K562 (cell line): ENCODE results near the gene SAFB. TPM values are rescaled to one million over a fixed set of nuclear protein-coding genes. Genes with fewer than 3 reads are reported as not detected.

ENCODE experiments used
- CBX8 ChIP-seq: fragments of 200-600 bp; sonication (generic); IDR thresholded peaks from 2 replicates; pipeline ENCODE4 v1.6.1; 2012; ENCODE audit warnings: borderline replicate concordance, mixed run types, low read depth, mild to moderate bottlenecking, moderate library complexity, mixed read lengths, low read length, control low read depth, inconsistent platforms; ENCODE audit not compliant: poor library complexity, severe bottlenecking; ENCODE audit errors: extremely low read depth
- CEBPB ChIP-seq: fragments of 450-650 bp; IDR thresholded peaks from 2 replicates; pipeline ENCODE4 v1.6.1; 2016; ENCODE audit warnings: missing genetic modification characterization, missing compliant biosample characterization
- CHCHD3 ChIP-seq: fragments of 250-450 bp; sonication (Bioruptor Pico); IDR thresholded peaks from 2 replicates; pipeline ENCODE4 v2.1.2; 2022; ENCODE audit warnings: mild to moderate bottlenecking
- CSDE1 ChIP-seq, 2 experiments: fragments of 450-650 bp; IDR thresholded peaks; 2 replicates each; pipeline ENCODE4 v1.6.1; 2016; ENCODE audit warnings: mild to moderate bottlenecking in 1 of 2
- HDAC1 ChIP-seq, 2 experiments: fragments of 450-650 bp; IDR thresholded peaks; 2 replicates each; pipeline ENCODE4 v1.6.1; 2016 to 2017; ENCODE audit warnings: inconsistent platforms in 1 of 2, mild to moderate bottlenecking in 1 of 2, moderate library complexity in 1 of 2
- HDGF ChIP-seq: fragments of 450-650 bp; IDR thresholded peaks from 2 replicates; pipeline ENCODE4 v1.6.1; 2016
- KHSRP ChIP-seq: fragments of 450-650 bp; IDR thresholded peaks from 2 replicates; pipeline ENCODE4 v1.6.1; 2017
- ZNF445 ChIP-seq: fragments of 250-450 bp; sonication (Bioruptor Pico); IDR thresholded peaks from 2 replicates; pipeline ENCODE4 v1.4.0; 2020; ENCODE audit warnings: low read depth, mild to moderate bottlenecking, moderate library complexity
- ZNF780A ChIP-seq: fragments of 250-450 bp; sonication (Bioruptor Pico); IDR thresholded peaks from 2 replicates; pipeline ENCODE4 v1.5.0; 2021; ENCODE audit warnings: mild to moderate bottlenecking
- ZSCAN32 ChIP-seq: fragments of 450-650 bp; formaldehyde crosslinking; IDR thresholded peaks from 2 replicates; pipeline ENCODE4 v1.4.0; 2020; ENCODE audit warnings: mild to moderate bottlenecking, moderate library complexity
- polyA plus RNA-seq, 8 experiments: library from polyadenylated mRNA; depleted of rRNA in 4 of 8; stranded (reverse) in 5 of 8; unstranded in 3 of 8; fragments of >200 nt; fragmentation: Nextera tagmentation in 2 of 8; fragmentation: Illumina TruSeq in 1 of 8; extraction: Ambion mirVana in 2 of 8; extraction: Trizol in 1 of 8; gene quantifications; 2 replicates each; pipeline versions ENCODE4 v1.2.1 to v1.2.3, GENCODE V29; 2011 to 2014; ENCODE audit warnings: inconsistent platforms in 1 of 8, missing spikeins in 1 of 8
- total RNA-seq, 7 experiments: library from RNA; depleted of rRNA in 6 of 7; stranded (reverse); fragments of >200 nt in 6 of 7; fragmentation: Illumina TruSeq in 2 of 7; extraction: Trizol in 2 of 7; gene quantifications; 2 replicates each; pipeline versions ENCODE4 v1.2.1 to v1.2.3, GENCODE V29; 2011 to 2021; ENCODE audit warnings: low replicate concordance in 1 of 7
- TF ChIP-seq, protein P1 (sequence below): fragments of 450-650 bp; IDR thresholded peaks from 2 replicates; pipeline ENCODE4 v1.6.1; 2017; ENCODE audit warnings: mild to moderate bottlenecking, moderate library complexity
- TF ChIP-seq, protein P2 (sequence below): fragments of 450-650 bp; IDR thresholded peaks from 2 replicates; pipeline ENCODE4 v1.6.1; 2016; ENCODE audit warnings: mild to moderate bottlenecking, moderate library complexity
- TF ChIP-seq, protein P3 (sequence below): IDR thresholded peaks from 2 replicates; pipeline ENCODE4 v1.6.1; 2012; ENCODE audit warnings: low read depth, low read length, improper control_type of control experiment, borderline replicate concordance

Gene SAFB
- total and polyA plus RNA-seq, 9 of the 15 experiments (the other 6 are each of a cell fraction or from before 2014, with no cell fraction given): 1.1 to 151 (median 83.1) TPM

DNA sequence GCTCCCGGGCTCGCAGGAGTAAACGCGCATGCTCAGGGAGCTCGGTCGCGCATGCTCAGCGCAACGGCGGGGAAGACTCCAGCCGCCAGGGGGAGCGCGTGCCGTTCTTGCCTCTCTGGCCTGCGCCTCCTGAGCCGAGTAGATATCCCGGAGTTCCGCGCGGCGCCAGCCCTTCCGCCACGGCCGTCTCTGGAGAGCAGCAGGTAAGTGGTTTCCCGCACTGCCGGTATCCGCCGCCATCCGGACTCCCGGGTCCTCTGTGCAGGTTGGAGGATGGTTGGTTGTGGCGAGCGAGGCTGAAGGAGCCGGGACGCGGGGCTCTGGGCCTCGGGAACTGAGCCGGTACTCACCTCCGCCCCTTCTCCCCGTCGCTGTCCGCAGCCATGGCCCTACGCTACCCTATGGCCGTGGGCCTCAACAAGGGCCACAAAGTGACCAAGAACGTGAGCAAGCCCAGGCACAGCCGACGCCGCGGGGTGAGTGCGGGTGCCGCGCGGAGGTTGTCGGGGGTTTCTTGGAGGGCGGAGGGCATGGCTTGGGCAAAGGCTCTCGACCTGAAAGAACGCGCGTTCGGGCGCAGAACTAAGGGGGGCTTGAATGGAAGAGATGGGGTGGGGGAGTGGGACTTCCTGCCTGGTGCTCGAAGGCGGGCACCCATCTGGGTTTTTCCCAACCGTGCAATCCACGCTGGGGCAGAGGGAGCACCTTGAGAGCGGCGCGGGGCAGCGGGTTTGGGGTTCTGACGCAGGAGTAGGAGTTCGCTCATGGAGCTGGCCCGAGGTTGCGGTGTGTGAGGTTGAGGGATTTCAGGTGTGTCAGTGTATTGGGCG lies 67.5 kb downstream of the SAFB start, which contains the start of gene RPL36 (continued):
- TF ChIP-seq, protein P1, sequence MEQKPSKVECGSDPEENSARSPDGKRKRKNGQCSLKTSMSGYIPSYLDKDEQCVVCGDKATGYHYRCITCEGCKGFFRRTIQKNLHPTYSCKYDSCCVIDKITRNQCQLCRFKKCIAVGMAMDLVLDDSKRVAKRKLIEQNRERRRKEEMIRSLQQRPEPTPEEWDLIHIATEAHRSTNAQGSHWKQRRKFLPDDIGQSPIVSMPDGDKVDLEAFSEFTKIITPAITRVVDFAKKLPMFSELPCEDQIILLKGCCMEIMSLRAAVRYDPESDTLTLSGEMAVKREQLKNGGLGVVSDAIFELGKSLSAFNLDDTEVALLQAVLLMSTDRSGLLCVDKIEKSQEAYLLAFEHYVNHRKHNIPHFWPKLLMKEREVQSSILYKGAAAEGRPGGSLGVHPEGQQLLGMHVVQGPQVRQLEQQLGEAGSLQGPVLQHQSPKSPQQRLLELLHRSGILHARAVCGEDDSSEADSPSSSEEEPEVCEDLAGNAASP: no peak
- TF ChIP-seq CHCHD3 (CRISPR knock-in tag) (no peak), ZSCAN32 (CRISPR knock-in tag) (0 out of 2 replicates have a peak, but pooled peaks have one; percentile 17), CEBPB (tag) (no peak), KHSRP (no peak), ZNF445 (CRISPR knock-in tag) (no peak), HDGF (peak; percentile 29; the same call in 1 of the 2 replicates), HDAC1 (IDR thresholded peaks at IDR 0.05) (peak in 1 of 2 experiments; percentile 85; a peak in 2 of 4 replicates), ZNF780A (CRISPR knock-in tag) (no peak), CSDE1 (IDR thresholded peaks at IDR 0.05) (no peak), CBX8 (no peak)
- TF ChIP-seq, protein P2, sequence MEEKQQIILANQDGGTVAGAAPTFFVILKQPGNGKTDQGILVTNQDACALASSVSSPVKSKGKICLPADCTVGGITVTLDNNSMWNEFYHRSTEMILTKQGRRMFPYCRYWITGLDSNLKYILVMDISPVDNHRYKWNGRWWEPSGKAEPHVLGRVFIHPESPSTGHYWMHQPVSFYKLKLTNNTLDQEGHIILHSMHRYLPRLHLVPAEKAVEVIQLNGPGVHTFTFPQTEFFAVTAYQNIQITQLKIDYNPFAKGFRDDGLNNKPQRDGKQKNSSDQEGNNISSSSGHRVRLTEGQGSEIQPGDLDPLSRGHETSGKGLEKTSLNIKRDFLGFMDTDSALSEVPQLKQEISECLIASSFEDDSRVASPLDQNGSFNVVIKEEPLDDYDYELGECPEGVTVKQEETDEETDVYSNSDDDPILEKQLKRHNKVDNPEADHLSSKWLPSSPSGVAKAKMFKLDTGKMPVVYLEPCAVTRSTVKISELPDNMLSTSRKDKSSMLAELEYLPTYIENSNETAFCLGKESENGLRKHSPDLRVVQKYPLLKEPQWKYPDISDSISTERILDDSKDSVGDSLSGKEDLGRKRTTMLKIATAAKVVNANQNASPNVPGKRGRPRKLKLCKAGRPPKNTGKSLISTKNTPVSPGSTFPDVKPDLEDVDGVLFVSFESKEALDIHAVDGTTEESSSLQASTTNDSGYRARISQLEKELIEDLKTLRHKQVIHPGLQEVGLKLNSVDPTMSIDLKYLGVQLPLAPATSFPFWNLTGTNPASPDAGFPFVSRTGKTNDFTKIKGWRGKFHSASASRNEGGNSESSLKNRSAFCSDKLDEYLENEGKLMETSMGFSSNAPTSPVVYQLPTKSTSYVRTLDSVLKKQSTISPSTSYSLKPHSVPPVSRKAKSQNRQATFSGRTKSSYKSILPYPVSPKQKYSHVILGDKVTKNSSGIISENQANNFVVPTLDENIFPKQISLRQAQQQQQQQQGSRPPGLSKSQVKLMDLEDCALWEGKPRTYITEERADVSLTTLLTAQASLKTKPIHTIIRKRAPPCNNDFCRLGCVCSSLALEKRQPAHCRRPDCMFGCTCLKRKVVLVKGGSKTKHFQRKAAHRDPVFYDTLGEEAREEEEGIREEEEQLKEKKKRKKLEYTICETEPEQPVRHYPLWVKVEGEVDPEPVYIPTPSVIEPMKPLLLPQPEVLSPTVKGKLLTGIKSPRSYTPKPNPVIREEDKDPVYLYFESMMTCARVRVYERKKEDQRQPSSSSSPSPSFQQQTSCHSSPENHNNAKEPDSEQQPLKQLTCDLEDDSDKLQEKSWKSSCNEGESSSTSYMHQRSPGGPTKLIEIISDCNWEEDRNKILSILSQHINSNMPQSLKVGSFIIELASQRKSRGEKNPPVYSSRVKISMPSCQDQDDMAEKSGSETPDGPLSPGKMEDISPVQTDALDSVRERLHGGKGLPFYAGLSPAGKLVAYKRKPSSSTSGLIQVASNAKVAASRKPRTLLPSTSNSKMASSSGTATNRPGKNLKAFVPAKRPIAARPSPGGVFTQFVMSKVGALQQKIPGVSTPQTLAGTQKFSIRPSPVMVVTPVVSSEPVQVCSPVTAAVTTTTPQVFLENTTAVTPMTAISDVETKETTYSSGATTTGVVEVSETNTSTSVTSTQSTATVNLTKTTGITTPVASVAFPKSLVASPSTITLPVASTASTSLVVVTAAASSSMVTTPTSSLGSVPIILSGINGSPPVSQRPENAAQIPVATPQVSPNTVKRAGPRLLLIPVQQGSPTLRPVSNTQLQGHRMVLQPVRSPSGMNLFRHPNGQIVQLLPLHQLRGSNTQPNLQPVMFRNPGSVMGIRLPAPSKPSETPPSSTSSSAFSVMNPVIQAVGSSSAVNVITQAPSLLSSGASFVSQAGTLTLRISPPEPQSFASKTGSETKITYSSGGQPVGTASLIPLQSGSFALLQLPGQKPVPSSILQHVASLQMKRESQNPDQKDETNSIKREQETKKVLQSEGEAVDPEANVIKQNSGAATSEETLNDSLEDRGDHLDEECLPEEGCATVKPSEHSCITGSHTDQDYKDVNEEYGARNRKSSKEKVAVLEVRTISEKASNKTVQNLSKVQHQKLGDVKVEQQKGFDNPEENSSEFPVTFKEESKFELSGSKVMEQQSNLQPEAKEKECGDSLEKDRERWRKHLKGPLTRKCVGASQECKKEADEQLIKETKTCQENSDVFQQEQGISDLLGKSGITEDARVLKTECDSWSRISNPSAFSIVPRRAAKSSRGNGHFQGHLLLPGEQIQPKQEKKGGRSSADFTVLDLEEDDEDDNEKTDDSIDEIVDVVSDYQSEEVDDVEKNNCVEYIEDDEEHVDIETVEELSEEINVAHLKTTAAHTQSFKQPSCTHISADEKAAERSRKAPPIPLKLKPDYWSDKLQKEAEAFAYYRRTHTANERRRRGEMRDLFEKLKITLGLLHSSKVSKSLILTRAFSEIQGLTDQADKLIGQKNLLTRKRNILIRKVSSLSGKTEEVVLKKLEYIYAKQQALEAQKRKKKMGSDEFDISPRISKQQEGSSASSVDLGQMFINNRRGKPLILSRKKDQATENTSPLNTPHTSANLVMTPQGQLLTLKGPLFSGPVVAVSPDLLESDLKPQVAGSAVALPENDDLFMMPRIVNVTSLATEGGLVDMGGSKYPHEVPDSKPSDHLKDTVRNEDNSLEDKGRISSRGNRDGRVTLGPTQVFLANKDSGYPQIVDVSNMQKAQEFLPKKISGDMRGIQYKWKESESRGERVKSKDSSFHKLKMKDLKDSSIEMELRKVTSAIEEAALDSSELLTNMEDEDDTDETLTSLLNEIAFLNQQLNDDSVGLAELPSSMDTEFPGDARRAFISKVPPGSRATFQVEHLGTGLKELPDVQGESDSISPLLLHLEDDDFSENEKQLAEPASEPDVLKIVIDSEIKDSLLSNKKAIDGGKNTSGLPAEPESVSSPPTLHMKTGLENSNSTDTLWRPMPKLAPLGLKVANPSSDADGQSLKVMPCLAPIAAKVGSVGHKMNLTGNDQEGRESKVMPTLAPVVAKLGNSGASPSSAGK: peak; percentile 61; the same call in 1 of the 2 replicates
- TF ChIP-seq, protein P3, sequence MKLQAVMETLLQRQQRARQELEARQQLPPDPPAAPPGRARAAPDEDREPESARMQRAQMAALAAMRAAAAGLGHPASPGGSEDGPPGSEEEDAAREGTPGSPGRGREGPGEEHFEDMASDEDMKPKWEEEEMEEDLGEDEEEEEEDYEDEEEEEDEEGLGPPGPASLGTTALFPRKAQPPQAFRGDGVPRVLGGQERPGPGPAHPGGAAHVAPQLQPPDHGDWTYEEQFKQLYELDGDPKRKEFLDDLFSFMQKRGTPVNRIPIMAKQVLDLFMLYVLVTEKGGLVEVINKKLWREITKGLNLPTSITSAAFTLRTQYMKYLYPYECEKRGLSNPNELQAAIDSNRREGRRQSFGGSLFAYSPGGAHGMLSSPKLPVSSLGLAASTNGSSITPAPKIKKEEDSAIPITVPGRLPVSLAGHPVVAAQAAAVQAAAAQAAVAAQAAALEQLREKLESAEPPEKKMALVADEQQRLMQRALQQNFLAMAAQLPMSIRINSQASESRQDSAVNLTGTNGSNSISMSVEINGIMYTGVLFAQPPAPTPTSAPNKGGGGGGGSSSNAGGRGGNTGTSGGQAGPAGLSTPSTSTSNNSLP: no peak
